ENCODE results near the gene ENKUR. TPM values are rescaled to one million over a fixed set of nuclear protein-coding genes. Genes with fewer than 3 reads are reported as not detected.

ENKUR gene
- total and polyA plus RNA-seq, 10 of the 15 experiments (the other 5 are each of a cell fraction or from before 2014, with no cell fraction given): 0.01 to 0.19 (median 0.11) TPM; not detected in 6

- no peaks in the 10 kb centered on the region for H3K4me1 ChIP-seq (ENCODE audit: control insufficient read depth, insufficient read depth, low read length)
- no peak overlapping the region for H3K4me2 ChIP-seq (ENCODE audit: control insufficient read depth, insufficient read depth)
- DNase-seq (ENCODE audit: low read depth, low spot score) (no peak), FAIRE-seq (no peak), ATAC-seq (no peak)
- intact Hi-C loops (cut with micrococcal nuclease; ENCODE audit: unreplicated experiment): no loop called here
- H4K20me1 ChIP-seq (ENCODE audit: control insufficient read depth, insufficient read depth): no peaks in the 10 kb centered on the region
- no peaks in the 10 kb centered on the region for H3K27me3 ChIP-seq (replicated peaks in 1 of 2; ENCODE audit: control insufficient read depth in 2 of 2, insufficient read depth in 2 of 2, low read length in 1 of 2)
- RAD21 ChIA-PET (ENCODE audit: unreplicated experiment): interaction anchor here (1.6 kb wide), 1 partner anchor 19 kb away, joined by 3 read pairs; no protein-coding TSS in a partner anchor
- no peaks in the 10 kb centered on the region; the same call in 2 of the 3 replicates for H3K9me3 ChIP-seq (replicated peaks; ENCODE audit: control insufficient read depth, insufficient read depth, low read length)
- SMC1A ChIA-PET (ENCODE audit: uncharacterized antibody, unreplicated experiment): interaction anchor here (0.9 to 1.3 kb wide), 2 partner anchors 15 to 24 kb away, joined by 3 to 4 read pairs; no protein-coding TSS in a partner anchor
- no peak overlapping the region for H3K27ac ChIP-seq (ENCODE audit: control insufficient read depth, insufficient read depth)
- H3K36me3 ChIP-seq (ENCODE audit: control insufficient read depth in 2 of 2, insufficient read depth in 2 of 2, low read length in 1 of 2): no peaks in the 10 kb centered on the region
- H3K9ac ChIP-seq (ENCODE audit: control insufficient read depth, insufficient read depth, low read length): no peak overlapping the region
- 52% methylated on average over 11 of the region's 11 CpGs for WGBS (ENCODE audit: insufficient coverage, insufficient replicate concordance, low lambda C conversion rate, missing lambda C conversion rate)
- TF ChIP-seq NR2C2 (IDR thresholded peaks at IDR 0.05; ENCODE audit: borderline replicate concordance, control insufficient read depth, insufficient read length, low read depth) (no peak), POU2F2 (IDR thresholded peaks at IDR 0.05; ENCODE audit: borderline replicate concordance, low read depth, low read length) (no peak), EGR1 (IDR thresholded peaks at IDR 0.05; ENCODE audit: borderline replicate concordance in 1 of 2, low read depth in 2 of 2, low read length in 2 of 2) (no peak), SRF (IDR thresholded peaks at IDR 0.05; ENCODE audit: low read depth in 2 of 2, low read length in 2 of 2) (no peak), JUNB (IDR thresholded peaks at IDR 0.05) (no peak), ZSCAN29 (IDR thresholded peaks at IDR 0.05) (no peak), IKZF2 (IDR thresholded peaks at IDR 0.05) (no peak), TCF7 (IDR thresholded peaks at IDR 0.05; ENCODE audit: borderline replicate concordance) (no peak), SUZ12 (IDR thresholded peaks at IDR 0.05; ENCODE audit: unreplicated experiment) (no peak), RAD21 (IDR thresholded peaks at IDR 0.05; ENCODE audit: insufficient read depth, low read depth, low read length) (no peak), ZNF592 (IDR thresholded peaks at IDR 0.05) (no peak), ZBED1 (IDR thresholded peaks at IDR 0.05; ENCODE audit: borderline replicate concordance) (no peak), SP1 (IDR thresholded peaks at IDR 0.05; ENCODE audit: low read depth, low read length) (no peak), RELB (IDR thresholded peaks at IDR 0.05; ENCODE audit: low read depth) (no peak)
- CTCF ChIA-PET: interaction anchor here (2.2 kb wide), 1 partner anchor 18 kb away, joined by 5 read pairs; no protein-coding TSS in a partner anchor
- no peak overlapping the region for H2AFZ ChIP-seq (ENCODE audit: control insufficient read depth, low read depth, low read length)
- H3K4me3 ChIP-seq: no peak overlapping the region
- POLR2A ChIA-PET: no interaction called here
- H3K79me2 ChIP-seq (ENCODE audit: control insufficient read depth, insufficient read depth, low read length): no peaks in the 10 kb centered on the region
- BruUV-seq (replicated peaks): no TSS peak
- in situ Hi-C loops (cut with MboI): no loop called here
Observed at GRCh38 chr10:25061711-25062449, 45.9 kb upstream of the ENKUR start.
